PC-9 (cell line): ENCODE results near the gene ARL8B.

Experiments
- CTCF ChIP-seq: fragments of 200-600 bp; sonication (generic); conservative IDR thresholded peaks from 2 replicates; pipeline ENCODE4 v1.6.1; 2017; ENCODE audit warnings: mixed run types, antibody characterized with exemption, mild to moderate bottlenecking, moderate library complexity
- EZH2 ChIP-seq: fragments of 200-600 bp; sonication (generic); IDR thresholded peaks from 2 replicates; pipeline ENCODE4 v1.8.0; 2017; ENCODE audit warnings: antibody characterized with exemption, low read depth

- TF ChIP-seq CTCF (no peak), EZH2 (no peak)
These were observed 75.6 kb downstream of the ARL8B start for GRCh38 chr3:5197470-5198312.
